KBM-7 (cell line): ENCODE data around the gene OR2T34.
"Not testable (repeated sequence)": the region's sequence is repeated elsewhere in the genome, so short reads cannot be mapped to it uniquely, and the experiment has no call there.

Experiments
- DNase-seq: peaks from one replicate; pipeline ENCODE4 v3.0.0-alpha.2; 2015
- in situ Hi-C: fragments of 300-500 bp; cut with MboI; formaldehyde crosslinking; loops from 2 replicates; pipeline ENCODE4 v1.14.3; 2020; ENCODE audit warnings: low sequenced_read_pairs, low pct_unique_long_range_greater_than_20kb, mixed read lengths

Gene OR2T34

DNA sequence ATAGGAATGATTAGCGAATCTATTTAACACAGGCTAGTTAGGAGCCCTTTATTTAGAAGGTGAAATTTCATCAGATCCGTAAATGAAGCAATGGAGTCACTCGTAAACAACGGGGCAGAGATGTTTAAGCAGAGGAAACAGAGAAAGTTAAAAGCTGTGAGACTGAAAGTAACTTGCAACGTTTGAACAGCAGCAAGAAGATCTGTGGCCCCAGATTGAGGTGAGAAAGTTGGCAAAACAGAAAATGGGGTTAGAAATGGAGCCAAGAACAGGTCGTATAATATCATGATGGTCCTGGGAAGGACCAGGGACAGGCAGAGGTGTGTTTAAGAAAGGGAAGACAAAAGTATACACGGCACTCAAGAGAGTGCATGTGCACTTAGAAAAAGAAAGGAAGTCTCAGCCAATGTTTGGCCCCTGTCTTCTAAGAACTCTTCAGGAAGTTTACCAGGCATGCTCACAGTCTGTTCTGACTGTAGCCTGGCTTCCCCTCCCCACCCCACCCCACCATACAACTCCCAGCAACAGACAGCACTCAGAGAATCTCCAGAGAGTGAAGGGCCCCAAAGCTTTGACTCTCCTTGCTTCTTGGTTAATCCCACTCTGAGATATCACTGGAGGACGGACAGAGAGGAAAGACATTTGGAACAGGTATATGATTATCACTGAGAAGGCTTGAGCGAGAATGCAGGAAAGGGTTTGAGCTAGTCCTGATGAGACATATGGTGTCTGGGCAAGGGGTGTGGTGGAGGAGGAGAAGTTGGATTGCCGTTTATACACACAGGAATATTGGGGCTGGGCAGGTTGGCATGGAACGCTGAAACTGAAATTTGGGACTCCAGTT, 8.8 kb downstream of the OR2T34 start:
- in situ Hi-C loops: not testable (repeated sequence)
- DNase-seq: peak; percentile 12

DNA sequence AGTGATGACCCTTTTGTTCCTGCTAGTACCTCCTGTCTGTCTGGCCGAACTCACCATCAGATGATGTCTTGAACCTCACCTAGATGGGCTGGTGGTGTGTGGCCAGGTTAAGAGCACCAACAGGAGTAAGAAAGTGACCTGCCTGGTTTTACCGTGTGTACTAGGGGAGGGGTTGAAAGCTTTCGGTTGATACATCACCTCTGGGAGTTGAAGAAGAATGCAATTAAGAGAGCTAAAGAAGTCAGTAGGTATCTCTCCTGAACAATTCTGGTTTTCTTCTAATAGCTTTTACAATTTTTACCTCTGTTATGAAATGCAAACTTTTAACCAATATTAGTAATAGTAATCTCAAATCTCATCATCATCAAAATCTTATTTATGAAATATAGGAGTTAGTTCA, 11.9 kb downstream of the OR2T34 start, which contains the start of gene OR2T29:
TSS of gene OR2T29 (minus strand) at position 101 of the 400 bp plus-strand sequence. CDS start 3,281 bp downstream, outside the sequence.
- in situ Hi-C loops, DNase-seq: not testable (repeated sequence)

GRCh38 chr1:248551027-248551426, 23.5 kb downstream of the OR2T34 start:
- in situ Hi-C loops, DNase-seq: not testable (repeated sequence)

GRCh38 chr1:248547383-248547782, 27.2 kb downstream of the OR2T34 start:
- in situ Hi-C loops, DNase-seq: not testable (repeated sequence)

GRCh38 chr1:248537449-248537848, 37.1 kb downstream of the OR2T34 start:
- in situ Hi-C loops, DNase-seq: not testable (repeated sequence)
